ENCODE results near the gene OSBPL8.

DNA sequence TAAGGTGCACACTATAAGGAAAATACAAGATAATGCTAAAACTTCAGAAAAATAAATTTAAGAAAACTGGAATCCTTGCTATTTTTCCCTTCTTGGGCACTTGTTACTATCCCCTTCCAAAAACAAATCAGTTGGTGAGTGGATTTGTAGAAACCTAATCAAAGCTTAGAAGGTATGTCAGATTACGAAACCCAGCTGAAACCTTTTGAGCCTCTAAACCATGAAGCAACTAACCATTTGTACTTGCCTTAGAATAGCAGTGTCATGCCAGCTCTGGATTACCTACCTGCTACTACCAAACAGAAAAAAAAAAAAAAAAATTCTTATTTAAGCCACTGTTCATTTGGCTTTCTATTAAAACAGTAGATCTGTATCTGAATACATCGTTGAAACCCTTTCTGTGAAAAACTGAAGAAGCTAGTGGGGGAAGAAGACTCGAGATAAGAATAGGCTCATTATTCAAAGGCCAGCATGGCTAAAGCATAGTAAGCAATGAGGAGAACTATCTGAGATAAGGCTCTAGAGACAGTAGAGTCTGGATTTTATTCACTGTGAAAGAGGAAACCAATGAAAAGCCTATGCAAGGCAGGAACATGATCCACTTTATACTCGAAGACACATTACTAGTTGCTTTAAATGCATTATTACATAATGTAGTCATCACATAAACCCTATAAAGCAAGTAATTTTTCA lies 30.2 kb downstream of the OSBPL8 start:
- TF ChIP-seq, protein P1, sequence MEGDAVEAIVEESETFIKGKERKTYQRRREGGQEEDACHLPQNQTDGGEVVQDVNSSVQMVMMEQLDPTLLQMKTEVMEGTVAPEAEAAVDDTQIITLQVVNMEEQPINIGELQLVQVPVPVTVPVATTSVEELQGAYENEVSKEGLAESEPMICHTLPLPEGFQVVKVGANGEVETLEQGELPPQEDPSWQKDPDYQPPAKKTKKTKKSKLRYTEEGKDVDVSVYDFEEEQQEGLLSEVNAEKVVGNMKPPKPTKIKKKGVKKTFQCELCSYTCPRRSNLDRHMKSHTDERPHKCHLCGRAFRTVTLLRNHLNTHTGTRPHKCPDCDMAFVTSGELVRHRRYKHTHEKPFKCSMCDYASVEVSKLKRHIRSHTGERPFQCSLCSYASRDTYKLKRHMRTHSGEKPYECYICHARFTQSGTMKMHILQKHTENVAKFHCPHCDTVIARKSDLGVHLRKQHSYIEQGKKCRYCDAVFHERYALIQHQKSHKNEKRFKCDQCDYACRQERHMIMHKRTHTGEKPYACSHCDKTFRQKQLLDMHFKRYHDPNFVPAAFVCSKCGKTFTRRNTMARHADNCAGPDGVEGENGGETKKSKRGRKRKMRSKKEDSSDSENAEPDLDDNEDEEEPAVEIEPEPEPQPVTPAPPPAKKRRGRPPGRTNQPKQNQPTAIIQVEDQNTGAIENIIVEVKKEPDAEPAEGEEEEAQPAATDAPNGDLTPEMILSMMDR (IDR thresholded peaks at IDR 0.05; ENCODE audit: insufficient read depth, low read depth, low read length) = no peak
- no peak for TF ChIP-seq EZH2 (IDR thresholded peaks at IDR 0.05; ENCODE audit: insufficient read depth, low read length)

All from astrocyte (in vitro differentiated cells and primary cell).